GM18873 (cell line): ENCODE measurements around the gene FZR1.

Experiments used
- ATAC-seq: cut with Tn5 transposase; IDR thresholded peaks from one replicate; pipeline ENCODE4 v1.9.1; 2021; ENCODE audit warnings: mild to moderate bottlenecking, moderate library complexity, moderate number of reproducible peaks; ENCODE audit not compliant: unreplicated experiment, low FRiP score

The FZR1 gene

GRCh38 chr19:3471954-3472655 is 34.0 kb upstream of the FZR1 start:
- ATAC-seq: no peak

- ATAC-seq: no peak
These were observed 32.1 kb upstream of the FZR1 start for GRCh38 chr19:3474010-3474409.

- no peak for ATAC-seq
These were observed 31.5 kb upstream of the FZR1 start for GRCh38 chr19:3474614-3475013.

- no peak for ATAC-seq
These were observed 30.7 kb upstream of the FZR1 start for GRCh38 chr19:3475449-3475848.

GRCh38 chr19:3476830-3477229 is 29.3 kb upstream of the FZR1 start:
- ATAC-seq: no peak

- ATAC-seq: no peak
These were observed 28.6 kb upstream of the FZR1 start for GRCh38 chr19:3477506-3477905.

GRCh38 chr19:3477951-3478350 is 28.2 kb upstream of the FZR1 start:
- no peak for ATAC-seq

GRCh38 chr19:3478409-3479176 is 27.5 kb upstream of the FZR1 start:
- ATAC-seq: no peak

GRCh38 chr19:3479177-3479833 is 26.8 kb upstream of the FZR1 start:
- ATAC-seq: no peak

- ATAC-seq: no peak
These were observed 26.3 kb upstream of the FZR1 start for GRCh38 chr19:3479834-3480215.

GRCh38 chr19:3480383-3481091 is 25.6 kb upstream of the FZR1 start, which contains the start of gene SMIM24:
SMIM24 (minus strand) TSS chr19:3480525; CDS start chr19:3480463, 62 bp downstream.
- no peak for ATAC-seq

- no peak for ATAC-seq
These were observed 24.6 kb upstream of the FZR1 start for GRCh38 chr19:3481241-3482090.

GRCh38 chr19:3482507-3483225 is 23.4 kb upstream of the FZR1 start:
- ATAC-seq: no peak

GRCh38 chr19:3483226-3483628 is 22.9 kb upstream of the FZR1 start, which contains the start of gene SMIM44:
SMIM44 (minus strand) TSS chr19:3483441; CDS start chr19:3483403, 38 bp downstream.
- ATAC-seq: no peak

GRCh38 chr19:3491396-3492119 is 14.6 kb upstream of the FZR1 start:
- ATAC-seq: no peak

- no peak for ATAC-seq
These were observed 13.8 kb upstream of the FZR1 start for GRCh38 chr19:3492131-3492839.

- ATAC-seq: no peak
These were observed 13.2 kb upstream of the FZR1 start for GRCh38 chr19:3492919-3493318.

- no peak for ATAC-seq
These were observed 12.5 kb upstream of the FZR1 start for GRCh38 chr19:3493651-3494050.
